ENCODE results near the gene NPAS3.

NPAS3 gene

GRCh38 chr14:32980902-32981501 is 42.3 kb downstream of the NPAS3 start:
- DNase-seq (ENCODE audit: low read depth) = no peak
- no peak for TF ChIP-seq CTCF (IDR thresholded peaks at IDR 0.05; ENCODE audit: low read depth, low read length, missing control alignments)
- in situ Hi-C loops (cut with HindIII; ENCODE audit: low sequenced_read_pairs) = no loop called here
- no peak overlapping the region for H3K4me3 ChIP-seq (ENCODE audit: low read depth, low read length)

GRCh38 chr14:32984241-32984930 is 45.7 kb downstream of the NPAS3 start:
- H3K4me3 ChIP-seq (ENCODE audit: low read depth, low read length) = no peak overlapping the region
- DNase-seq (ENCODE audit: low read depth) = no peak
- no peak for TF ChIP-seq CTCF (IDR thresholded peaks at IDR 0.05; ENCODE audit: low read depth, low read length, missing control alignments)
- in situ Hi-C loops (cut with HindIII; ENCODE audit: low sequenced_read_pairs) = no loop called here

- no peak overlapping the region for H3K4me3 ChIP-seq (ENCODE audit: low read depth, low read length)
- in situ Hi-C loops (cut with HindIII; ENCODE audit: low sequenced_read_pairs) = no loop called here
- DNase-seq (ENCODE audit: low read depth) = no peak
These were observed 47.2 kb downstream of the NPAS3 start for GRCh38 chr14:32985866-32986265.

GRCh38 chr14:32986791-32987540 is 48.3 kb downstream of the NPAS3 start:
- no peak for TF ChIP-seq CTCF (IDR thresholded peaks at IDR 0.05; ENCODE audit: low read depth, low read length, missing control alignments)
- DNase-seq (ENCODE audit: low read depth) = peak; percentile 74
- in situ Hi-C loops (cut with HindIII; ENCODE audit: low sequenced_read_pairs) = no loop called here
- H3K4me3 ChIP-seq (ENCODE audit: low read depth, low read length) = no peak overlapping the region

More at GRCh38 chr14:32985866-32986265, 47.2 kb downstream of the NPAS3 start:
- TF ChIP-seq CTCF (IDR thresholded peaks at IDR 0.05; ENCODE audit: low read depth, low read length, missing control alignments) = no peak

- DNase-seq (ENCODE audit: low read depth) = no peak
- TF ChIP-seq CTCF (IDR thresholded peaks at IDR 0.05; ENCODE audit: low read depth, low read length, missing control alignments) = no peak
- in situ Hi-C loops (cut with HindIII; ENCODE audit: low sequenced_read_pairs) = no loop called here
- H3K4me3 ChIP-seq (ENCODE audit: low read depth, low read length) = no peak overlapping the region
These were observed 53.0 kb downstream of the NPAS3 start for GRCh38 chr14:32991691-32992090.

- in situ Hi-C loops (cut with HindIII; ENCODE audit: low sequenced_read_pairs) = no loop called here
- H3K4me3 ChIP-seq (ENCODE audit: low read depth, low read length) = no peak overlapping the region
- no peak for DNase-seq (ENCODE audit: low read depth)
- no peak for TF ChIP-seq CTCF (IDR thresholded peaks at IDR 0.05; ENCODE audit: low read depth, low read length, missing control alignments)
These were observed 55.2 kb downstream of the NPAS3 start for GRCh38 chr14:32993921-32994320.

All from astrocyte of the cerebellum (primary cell).